ENCODE results near the gene SLC7A4. TPM values are rescaled to one million over a fixed set of nuclear protein-coding genes. Genes with fewer than 3 reads are reported as not detected.

SLC7A4 gene
- total RNA-seq, 1 experiment from 2014 or later, result not detected

- ATAC-seq, result no peak
- Histone ChIP-seq H3K4me3 (replicated peaks in 1 of 2; ENCODE audit: low read depth in 1 of 2, low read length in 2 of 2) (no peak overlapping the region), H3K9me2 (ENCODE audit: insufficient read depth) (no peaks in the 10 kb centered on the region), H3K36me3 (ENCODE audit: control insufficient read depth in 1 of 2, insufficient read depth in 2 of 2, low read length in 2 of 2) (peaks cover 6 to 16% of the 10 kb centered on the region in 2 experiments; a peak in 3 of 4 replicates), H2AFZ (ENCODE audit: low read depth, low read length, poor library complexity, severe bottlenecking) (no peak overlapping the region), H3K9me3 (ENCODE audit: control insufficient read depth in 1 of 2, insufficient read depth in 1 of 2, low read depth in 1 of 2, low read length in 2 of 2) (no peaks in the 10 kb centered on the region), H3K79me2 (ENCODE audit: insufficient read depth, low read length) (peaks cover 12% of the 10 kb centered on the region), H3K27ac (ENCODE audit: low read depth, low read length) (no peak overlapping the region), H3K9ac (ENCODE audit: low read length) (no peak overlapping the region), H4K20me1 (ENCODE audit: insufficient read depth) (no peaks in the 10 kb centered on the region), H3K27me3 (ENCODE audit: insufficient read depth, low read length) (no peaks in the 10 kb centered on the region), H3K4me1 (ENCODE audit: control insufficient read depth in 1 of 2, insufficient read depth in 2 of 2, low read length in 2 of 2) (peaks cover 4 to 5% of the 10 kb centered on the region in 2 experiments; a peak in 3 of 4 replicates), H3K4me2 (ENCODE audit: low read length) (no peak overlapping the region)
- no TSS peak for BruUV-seq (replicated peaks)
- ChIA-PET CTCF (no interaction called here), RAD21 (ENCODE audit: low non-redundant PET in 1 of 2, low total read pairs in 2 of 2, uncharacterized antibody in 2 of 2, unreplicated experiment in 2 of 2) (no interaction called here), POLR2A (no interaction called here)
- intact Hi-C loops (cut with micrococcal nuclease), result no loop called here
- no peak for DNase-seq (ENCODE audit: low read depth, low spot score)
- TF ChIP-seq ELF1 (IDR thresholded peaks at IDR 0.05; ENCODE audit: borderline replicate concordance, low read depth) (no peak), SRF (IDR thresholded peaks at IDR 0.05; ENCODE audit: low read depth) (no peak), CBX3 (IDR thresholded peaks at IDR 0.05; ENCODE audit: low read depth) (no peak)
These were observed 36.9 kb downstream of the SLC7A4 start for GRCh38 chr22:20995329-20996030.

GRCh38 chr22:20994902-20995241 lies 37.5 kb downstream of the SLC7A4 start:
- POLR2A ChIA-PET, result no interaction called here
- no peak overlapping the region for H2AFZ ChIP-seq (ENCODE audit: low read depth, low read length, poor library complexity, severe bottlenecking)
- H3K79me2 ChIP-seq (ENCODE audit: insufficient read depth, low read length), result peaks cover 6% of the 10 kb centered on the region; the same call in 1 of the 2 replicates
- ATAC-seq, result no peak
- H3K27ac ChIP-seq (ENCODE audit: low read depth, low read length), result no peak overlapping the region
- no peak overlapping the region for H3K4me2 ChIP-seq (ENCODE audit: low read length)
- H3K9me2 ChIP-seq (ENCODE audit: insufficient read depth), result no peaks in the 10 kb centered on the region
- CTCF ChIA-PET, result no interaction called here
- no peaks in the 10 kb centered on the region for H3K27me3 ChIP-seq (ENCODE audit: insufficient read depth, low read length)
- H3K4me1 ChIP-seq (ENCODE audit: control insufficient read depth in 1 of 2, insufficient read depth in 2 of 2, low read length in 2 of 2), result no peaks in the 10 kb centered on the region
- intact Hi-C loops (cut with micrococcal nuclease), result no loop called here
- H3K9ac ChIP-seq (ENCODE audit: low read length), result no peak overlapping the region
- peaks cover 6 to 14% of the 10 kb centered on the region in 2 experiments; a peak in 3 of 4 replicates for H3K36me3 ChIP-seq (ENCODE audit: control insufficient read depth in 1 of 2, insufficient read depth in 2 of 2, low read length in 2 of 2)
- RAD21 ChIA-PET (ENCODE audit: low non-redundant PET in 1 of 2, low total read pairs in 2 of 2, uncharacterized antibody in 2 of 2, unreplicated experiment in 2 of 2), result no interaction called here
- no peaks in the 10 kb centered on the region for H4K20me1 ChIP-seq (ENCODE audit: insufficient read depth)
- BruUV-seq (replicated peaks), result no TSS peak
- H3K9me3 ChIP-seq (ENCODE audit: control insufficient read depth in 1 of 2, insufficient read depth in 1 of 2, low read depth in 1 of 2, low read length in 2 of 2), result no peaks in the 10 kb centered on the region
- DNase-seq (ENCODE audit: low read depth, low spot score), result no peak
- no peak overlapping the region for H3K4me3 ChIP-seq (replicated peaks in 1 of 2; ENCODE audit: low read depth in 1 of 2, low read length in 2 of 2)
- TF ChIP-seq SIN3A (IDR thresholded peaks at IDR 0.05; ENCODE audit: low read depth) (no peak), ZFX (IDR thresholded peaks at IDR 0.05) (no peak), MAX (IDR thresholded peaks at IDR 0.05) (no peak), POLR2AphosphoS5 (IDR thresholded peaks at IDR 0.05; ENCODE audit: low read depth, low read length) (no peak), POLR2A (IDR thresholded peaks at IDR 0.05; ENCODE audit: borderline replicate concordance, extremely low read depth, insufficient read depth, insufficient read length) (no peak), ATF3 (IDR thresholded peaks at IDR 0.05) (no peak), TCF7L2 (IDR thresholded peaks at IDR 0.05; ENCODE audit: borderline replicate concordance, extremely low read depth, insufficient read depth, insufficient read length) (no peak), EGR1 (IDR thresholded peaks at IDR 0.05; ENCODE audit: low read depth) (no peak), EZH2phosphoT487 (IDR thresholded peaks at IDR 0.05; ENCODE audit: borderline replicate concordance) (no peak), REST (IDR thresholded peaks at IDR 0.05; ENCODE audit: low read depth) (no peak), FOSL1 (IDR thresholded peaks at IDR 0.05; ENCODE audit: low read depth) (no peak), ELF1 (IDR thresholded peaks at IDR 0.05; ENCODE audit: borderline replicate concordance, low read depth) (no peak), ZNF274 (IDR thresholded peaks at IDR 0.05; ENCODE audit: low read depth, low read length) (no peak), CBX3 (IDR thresholded peaks at IDR 0.05; ENCODE audit: low read depth) (no peak), SP1 (IDR thresholded peaks at IDR 0.05; ENCODE audit: low read depth) (no peak), YY1 (IDR thresholded peaks at IDR 0.05; ENCODE audit: extremely low read depth, insufficient replicate concordance, low read depth, low read length) (no peak), SRF (IDR thresholded peaks at IDR 0.05; ENCODE audit: low read depth) (no peak)
